Esophagus muscularis mucosa (tissue), 4 donors: ENCODE results near the gene AIM2.

ENCODE experiments used
- CTCF ChIP-seq, 3 experiments: fragments of 200-600 bp in 2 of 3; fragments of 450-650 bp in 1 of 3; sonication (generic) in 2 of 3; IDR thresholded peaks; one replicate each; pipeline ENCODE4 v1.5.1; 2017 to 2019; ENCODE audit warnings: antibody characterized with exemption in 3 of 3, mild to moderate bottlenecking in 2 of 3, moderate library complexity in 1 of 3
- EP300 ChIP-seq: sonication (generic); formaldehyde crosslinking; IDR thresholded peaks from one replicate; pipeline ENCODE4 v1.6.1; 2017; ENCODE audit warnings: antibody characterized with exemption
- POLR2A ChIP-seq: fragments of 450-650 bp; IDR thresholded peaks from one replicate; pipeline ENCODE4 v1.6.1; 2017; ENCODE audit warnings: antibody characterized with exemption, moderate library complexity, mild to moderate bottlenecking, low read depth

GRCh38 chr1:159066108-159066507 is 10.5 kb downstream of the AIM2 start:
- TF ChIP-seq CTCF (IDR thresholded peaks at IDR 0.05) (no peak), EP300 (no peak), POLR2A (no peak)
